H1 (cell line): Measurements from ENCODE around the gene DCAF15. TPM values are rescaled to one million over a fixed set of nuclear protein-coding genes. Genes with fewer than 3 reads are reported as not detected.

ENCODE experiments used
- CTCF ChIA-PET: fragments of 300-600 bp; sonication (Branson Sonifier 250); formaldehyde crosslinking; loops from one replicate; lab custom pipeline; 2021; ENCODE audit not compliant: partially characterized antibody; lab: Charles Lee
- POLR2A ChIA-PET: fragments of 300-600 bp; sonication (Branson Sonifier 250); formaldehyde crosslinking; loops from one replicate; lab custom pipeline; 2021; ENCODE audit warnings: inconsistent platforms; ENCODE audit not compliant: partially characterized antibody; lab: Charles Lee
- DNase-seq, 2 experiments: peaks; one replicate each; pipeline versions ENCODE4 v3.0.0 to v3.0.0-alpha.2; 2010 to 2022; ENCODE audit warnings: low spot score in 2 of 2, low read depth in 1 of 2, mixed read lengths in 1 of 2
- FAIRE-seq: peaks from 2 replicates; lab custom pipeline; 2011; peaks lifted over from hg19 to GRCh38; lab: Jason Lieb, UNC
- H2AFZ ChIP-seq: 2 replicates; pipeline ENCODE4 v1.8.1; 2012; ENCODE audit warnings: low read length, inconsistent platforms
- H2AK5ac ChIP-seq: 2 replicates; pipeline ENCODE4 v1.6.1; 2013; ENCODE audit warnings: low read depth, low read length
- H2BK120ac ChIP-seq: replicated peaks from 2 replicates; pipeline ENCODE3; 2013; ENCODE audit warnings: low read depth, low read length, inconsistent platforms
- H2BK12ac ChIP-seq: 2 replicates; pipeline ENCODE4 v1.6.1; 2013; ENCODE audit warnings: low read depth, low read length
- H2BK15ac ChIP-seq: 2 replicates; pipeline ENCODE4 v1.6.1; 2013; ENCODE audit warnings: low read length
- H2BK20ac ChIP-seq: 2 replicates; pipeline ENCODE4 v1.6.1; 2013; ENCODE audit warnings: low read length
- H2BK5ac ChIP-seq: 2 replicates; pipeline ENCODE4 v1.6.1; 2013; ENCODE audit warnings: low read depth, low read length
- H3K14ac ChIP-seq: 2 replicates; pipeline ENCODE4 v1.6.1; 2013; ENCODE audit warnings: inconsistent platforms; ENCODE audit not compliant: insufficient read length
- H3K18ac ChIP-seq: 2 replicates; pipeline ENCODE4 v1.6.1; 2013; ENCODE audit warnings: low read length; ENCODE audit errors: extremely low read depth
- H3K23ac ChIP-seq: 2 replicates; pipeline ENCODE4 v1.6.1; 2013; ENCODE audit warnings: inconsistent platforms; ENCODE audit not compliant: insufficient read length
- H3K23me2 ChIP-seq: 2 replicates; pipeline ENCODE4 v1.6.1; 2013; ENCODE audit warnings: low read depth, low read length
- H3K27ac ChIP-seq: 2 replicates; pipeline ENCODE4 v1.6.1; 2011; ENCODE audit warnings: low read depth, low read length, inconsistent platforms
- H3K27me3 ChIP-seq, 4 experiments: replicated peaks in 1 of 4; 1 replicate in 1 of 4; 2 replicates in 3 of 4; pipeline versions ENCODE4 v1.6.1 to v1.8.1; 2011 to 2013; ENCODE audit warnings: low read length in 3 of 4, mild to moderate bottlenecking in 3 of 4, inconsistent platforms in 2 of 4, mixed read lengths in 2 of 4, moderate library complexity in 1 of 4; ENCODE audit not compliant: control insufficient read depth in 3 of 4, insufficient read depth in 3 of 4; ENCODE audit errors: extremely low read depth in 1 of 4
- H3K36me3 ChIP-seq, 4 experiments: 2 replicates each; pipeline versions ENCODE4 v1.6.1 to v1.8.1; 2011 to 2013; ENCODE audit warnings: mild to moderate bottlenecking in 4 of 4, low read length in 3 of 4, moderate library complexity in 2 of 4, control low read depth in 1 of 4, inconsistent platforms in 1 of 4; ENCODE audit not compliant: insufficient read depth in 4 of 4, control insufficient read depth in 2 of 4
- H3K4ac ChIP-seq: replicated peaks from 2 replicates; pipeline ENCODE3; 2013; ENCODE audit warnings: low read length, low read depth, mixed read lengths, inconsistent platforms; ENCODE audit not compliant: insufficient read length
- H3K4me1 ChIP-seq, 4 experiments: replicated peaks in 1 of 4; 1 replicate in 1 of 4; 2 replicates in 3 of 4; pipeline versions ENCODE4 v1.6.1 to v1.8.1; 2011 to 2013; ENCODE audit warnings: low read length in 3 of 4, inconsistent platforms in 2 of 4, mixed read lengths in 1 of 4; ENCODE audit not compliant: insufficient read depth in 4 of 4, control insufficient read depth in 3 of 4
- H3K4me2 ChIP-seq, 2 experiments: 2 replicates each; pipeline versions ENCODE4 v1.6.1 to v1.8.1; 2011 to 2013; ENCODE audit warnings: low read depth in 2 of 2, low read length in 2 of 2, control low read depth in 1 of 2, inconsistent platforms in 1 of 2, mild to moderate bottlenecking in 1 of 2; ENCODE audit not compliant: insufficient read depth in 1 of 2
- H3K4me3 ChIP-seq, 4 experiments: fragments of 200-600, 300-600 bp in 1 of 4; sonication (generic), shearing (Covaris generic), sonication (Bioruptor Twin) in 1 of 4; 2 replicates each; pipeline versions ENCODE4 v1.5.1 to v1.8.1; 2011 to 2016; ENCODE audit warnings: low read length in 4 of 4, low read depth in 3 of 4, control low read depth in 2 of 4, inconsistent platforms in 2 of 4, mild to moderate bottlenecking in 2 of 4, mixed read lengths in 1 of 4, moderate library complexity in 1 of 4; ENCODE audit not compliant: insufficient read depth in 2 of 4; ENCODE audit errors: extremely low read depth in 1 of 4
- H3K56ac ChIP-seq: replicated peaks from 2 replicates; pipeline ENCODE3; 2013; ENCODE audit warnings: low read depth, mild to moderate bottlenecking, mixed read lengths, low read length, inconsistent platforms; ENCODE audit not compliant: insufficient read length
- H3K79me1 ChIP-seq: 2 replicates; pipeline ENCODE4 v1.6.1; 2013; ENCODE audit warnings: low read depth, low read length, control low read depth
- H3K79me2 ChIP-seq, 2 experiments: 2 replicates each; pipeline versions ENCODE4 v1.6.1 to v1.8.1; 2012 to 2013; ENCODE audit warnings: low read length in 2 of 2, mild to moderate bottlenecking in 2 of 2, inconsistent platforms in 1 of 2; ENCODE audit not compliant: insufficient read depth in 2 of 2, control insufficient read depth in 1 of 2
- H3K9ac ChIP-seq, 4 experiments: replicated peaks in 1 of 4; 1 replicate in 1 of 4; 2 replicates in 3 of 4; pipeline versions ENCODE4 v1.6.1 to v1.8.1; 2011 to 2013; ENCODE audit warnings: low read depth in 3 of 4, low read length in 3 of 4, control low read depth in 2 of 4, mild to moderate bottlenecking in 2 of 4, moderate library complexity in 2 of 4, inconsistent platforms in 1 of 4; ENCODE audit errors: extremely low read depth in 1 of 4
- H3K9me3 ChIP-seq, 2 experiments: 2 replicates each; pipeline versions ENCODE4 v1.6.1 to v1.8.1; 2012 to 2013; ENCODE audit warnings: mild to moderate bottlenecking in 2 of 2, moderate library complexity in 2 of 2, control low read depth in 1 of 2, inconsistent platforms in 1 of 2, low read depth in 1 of 2, low read length in 1 of 2, mixed read lengths in 1 of 2; ENCODE audit not compliant: insufficient read depth in 2 of 2
- H4K20me1 ChIP-seq, 2 experiments: replicated peaks in 1 of 2; 2 replicates each; pipeline versions ENCODE3 to v1.8.1; 2011 to 2013; ENCODE audit warnings: inconsistent platforms in 2 of 2, low read length in 2 of 2, mild to moderate bottlenecking in 1 of 2; ENCODE audit not compliant: insufficient read depth in 2 of 2, control insufficient read depth in 1 of 2
- H4K5ac ChIP-seq: 2 replicates; pipeline ENCODE4 v1.6.1; 2013; ENCODE audit warnings: low read length, low read depth, mixed read lengths, inconsistent platforms; ENCODE audit not compliant: insufficient read length
- H4K8ac ChIP-seq: 2 replicates; pipeline ENCODE4 v1.8.0; 2013; ENCODE audit warnings: mild to moderate bottlenecking, moderate library complexity, low read length, inconsistent platforms; ENCODE audit not compliant: insufficient read depth; ENCODE audit errors: extremely low read depth
- H4K91ac ChIP-seq: replicated peaks from 2 replicates; pipeline ENCODE3; 2013; ENCODE audit warnings: low read length, mixed read lengths, inconsistent platforms; ENCODE audit not compliant: insufficient read length
- JUND ChIP-seq: IDR thresholded peaks from 2 replicates; pipeline ENCODE4 v1.6.1; 2011; ENCODE audit warnings: mild to moderate bottlenecking, improper control_type of control experiment, low read length
- WGBS, 2 experiments: shearing (Covaris generic) in 1 of 2; methylation state at CpG; one replicate each; pipeline versions ENCODE4 v1.1.6 to v1.1.7; 2013 to 2015; ENCODE audit warnings: low lambda C conversion rate in 2 of 2, mixed read lengths in 2 of 2, inconsistent platforms in 1 of 2, low coverage in 1 of 2, missing lambda C conversion rate in 1 of 2; ENCODE audit not compliant: insufficient replicate concordance in 2 of 2, insufficient coverage in 1 of 2, insufficient read length in 1 of 2; ENCODE audit errors: extremely low coverage in 1 of 2, missing lambda C conversion rate in 1 of 2; 5-methylcytosine and 5-hydroxymethylcytosine counted together
- polyA plus RNA-seq, 7 experiments: library from polyadenylated mRNA; depleted of rRNA in 3 of 7; stranded (reverse) in 5 of 7; unstranded in 2 of 7; fragments of >200 nt in 5 of 7; fragments of 200-250 nt in 2 of 7; gene quantifications; 1 replicate in 5 of 7; 2 replicates in 1 of 7; 4 replicates in 1 of 7; pipeline versions ENCODE4 v1.2.1 to v1.2.3, GENCODE V29; 2011 to 2013; ENCODE audit warnings: missing spikeins in 2 of 7, mixed read lengths in 2 of 7
- total RNA-seq: library from RNA; stranded (reverse); fragmentation: NEBNext Ultra II Directional; extraction: Animal tissue kit (Norgen Biotek cat#: 25700); gene quantifications from 2 replicates; pipeline ENCODE4 v1.2.1, GENCODE V29; 2021

DCAF15 gene
- total and polyA plus RNA-seq, 2 of the 8 experiments (the other 6 are each of a cell fraction or from before 2014, with no cell fraction given): 68.7 to 80.8 TPM

- no peak overlapping the region for H2BK12ac ChIP-seq
- H3K27ac ChIP-seq: no peak overlapping the region
- H2BK15ac ChIP-seq: no peak overlapping the region
- no peak overlapping the region for H2BK20ac ChIP-seq
- ChIA-PET POLR2A (interaction anchor here (0.6 to 1.2 kb wide), 2 partner anchors 16 to 197 kb away, joined by 3 read pairs; no protein-coding TSS in a partner anchor), CTCF (interaction anchor here (0.6 to 2.3 kb wide), 7 partner anchors 9 to 66 kb away, joined by 3 to 10 read pairs (median 3); no protein-coding TSS in a partner anchor)
- H4K20me1 ChIP-seq: no peaks in the 10 kb centered on the region
- H3K9ac ChIP-seq: no peak overlapping the region
- H4K91ac ChIP-seq: no peak overlapping the region
- peaks cover 2 to 15% (median 6%) of the 10 kb centered on the region in 4 experiments; a peak in 5 of 8 replicates for H3K36me3 ChIP-seq
- no peak for FAIRE-seq
- H3K9me3 ChIP-seq: no peaks in the 10 kb centered on the region
- no peak overlapping the region for H3K23ac ChIP-seq
- no peak overlapping the region for H3K4me3 ChIP-seq
- DNase-seq: no peak
- H3K56ac ChIP-seq: no peak overlapping the region
- peaks cover 8% of the 10 kb centered on the region; the same call in 1 of the 2 replicates for H3K23me2 ChIP-seq
- H2AK5ac ChIP-seq: no peak overlapping the region
- no peak overlapping the region for H2BK120ac ChIP-seq
- no peak overlapping the region for H2AFZ ChIP-seq
- H3K79me2 ChIP-seq: no peaks in the 10 kb centered on the region
- no peak overlapping the region for H2BK5ac ChIP-seq
- no peak overlapping the region for H3K4ac ChIP-seq
- no peak overlapping the region for H3K18ac ChIP-seq
- peaks cover 0 to 6% (median under 1%) of the 10 kb centered on the region in 4 experiments; a peak in 2 of 7 replicates for H3K4me1 ChIP-seq
- peaks cover 3% of the 10 kb centered on the region; the same call in 1 of the 2 replicates for H3K79me1 ChIP-seq
- no peak overlapping the region for H3K14ac ChIP-seq
- H3K4me2 ChIP-seq: no peak overlapping the region
- WGBS, 2 experiments: 88% methylated on average over 2 of the region's 2 CpGs; no CpG with 5 or more reads in 1 of the 2 experiments
- no peak overlapping the region for H4K5ac ChIP-seq
- H4K8ac ChIP-seq: no peak overlapping the region
- H3K27me3 ChIP-seq: peaks cover 0 to 4% (median 3%) of the 10 kb centered on the region in 4 experiments; a peak in 3 of 7 replicates
- no peak for TF ChIP-seq JUND
Measured at GRCh38 chr19:13909430-13909829, 42.9 kb upstream of the DCAF15 start.
